AG09319 (cell line): ENCODE measurements around the gene TMC6.

ENCODE experiments used
- DNase-seq: peaks from one replicate; pipeline ENCODE4 v3.0.0-alpha.2; 2010; ENCODE audit warnings: low read depth; ENCODE audit errors: extremely low read depth
- CTCF ChIP-seq: IDR thresholded peaks from 2 replicates; pipeline ENCODE4 v1.5.1; 2011; ENCODE audit warnings: low read depth, mild to moderate bottlenecking, inconsistent platforms, low read length, moderate library complexity

TMC6 gene

GRCh38 chr17:78135858-78136500, 7.4 kb upstream of the TMC6 start:
- DNase-seq, result no peak
- no peak for TF ChIP-seq CTCF

- TF ChIP-seq CTCF, result no peak
Observed at GRCh38 chr17:78134899-78135385, 6.4 kb upstream of the TMC6 start.

GRCh38 chr17:78133971-78134898, 5.7 kb upstream of the TMC6 start:
- DNase-seq, result no peak
- peak; percentile 34 for TF ChIP-seq CTCF

More at GRCh38 chr17:78134899-78135385, 6.4 kb upstream of the TMC6 start:
- DNase-seq, result no peak

- DNase-seq, result no peak
- no peak for TF ChIP-seq CTCF
Observed at GRCh38 chr17:78133179-78133951, 4.8 kb upstream of the TMC6 start.

- TF ChIP-seq CTCF, result no peak
- no peak for DNase-seq
Observed at GRCh38 chr17:78132767-78133178, 4.2 kb upstream of the TMC6 start.

- no peak for DNase-seq
- TF ChIP-seq CTCF, result no peak
Observed at GRCh38 chr17:78132084-78132676, 3.6 kb upstream of the TMC6 start.
